ENCODE data around the gene NME2. TPM values are rescaled to one million over a fixed set of nuclear protein-coding genes. Genes with fewer than 3 reads are reported as not detected.
A peak's percentile ranks its signal among the peaks of the same experiment; 100 is the strongest.

Gene NME2
- total and polyA plus RNA-seq, 5 experiments from 2014 or later: 186 to 385 (median 286) TPM

DNA sequence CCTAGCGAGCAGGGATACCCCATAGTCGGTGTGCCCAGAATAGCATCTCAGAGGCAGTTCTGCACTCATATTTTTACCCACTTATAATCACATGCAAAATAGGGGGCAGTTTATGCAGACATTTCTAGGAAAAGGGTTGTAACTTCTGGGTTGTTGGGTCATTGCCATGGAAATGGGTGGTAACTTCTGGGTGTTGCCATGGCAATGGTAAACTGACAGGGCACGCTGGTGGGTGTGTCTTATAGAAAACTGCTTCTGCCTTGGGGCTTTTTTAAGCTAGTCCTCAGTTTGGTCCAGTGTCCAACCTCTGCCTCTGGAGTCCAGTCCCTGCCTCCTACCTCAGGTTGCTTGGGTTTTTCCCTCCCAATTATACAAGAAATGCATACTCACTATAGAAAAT, 38.1 kb upstream of the NME2 start:
- Mint-ChIP-seq H3K4me1 (peaks cover 0 to 2% (median 0%) of the 10 kb centered on the region in 4 donors), H3K27ac (no peak overlapping the region), H3K9me3 (no peaks in the 10 kb centered on the region), H3K36me3 (no peaks in the 10 kb centered on the region), H3K27me3 (peaks cover 0 to 3% (median 0%) of the 10 kb centered on the region in 5 donors), H3K4me3 (no peak overlapping the region)
- POLR2A ChIA-PET: no interaction called here
- no peak for DNase-seq
- no peak for ATAC-seq

DNA sequence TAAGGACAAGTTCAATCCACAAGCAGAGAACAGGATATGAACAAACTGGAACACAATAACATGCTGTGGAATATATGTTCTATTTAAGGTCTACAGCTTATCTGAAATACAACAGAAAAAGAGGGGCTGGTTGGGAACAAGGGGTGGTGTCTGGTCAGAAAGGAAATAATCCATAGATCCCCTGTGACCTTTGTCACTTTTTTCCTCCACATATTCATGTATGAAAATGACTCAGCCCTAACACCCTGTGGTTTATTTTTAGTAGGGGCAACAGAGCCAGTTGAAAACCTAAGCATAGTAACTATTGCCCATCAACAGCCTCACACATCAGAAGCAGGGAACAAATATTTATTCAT, 33.3 kb upstream of the NME2 start:
- Mint-ChIP-seq H3K27me3 (peaks cover 0 to 3% (median 0%) of the 10 kb centered on the region in 5 donors), H3K36me3 (peaks cover 0 to 3% (median 0%) of the 10 kb centered on the region in 3 donors), H3K4me1 (no peaks in the 10 kb centered on the region), H3K4me3 (no peak overlapping the region), H3K9me3 (peaks cover 0 to 3% (median 0%) of the 10 kb centered on the region in 9 donors), H3K27ac (no peak overlapping the region)
- no peak for DNase-seq
- POLR2A ChIA-PET: no interaction called here
- ATAC-seq: no peak

DNA sequence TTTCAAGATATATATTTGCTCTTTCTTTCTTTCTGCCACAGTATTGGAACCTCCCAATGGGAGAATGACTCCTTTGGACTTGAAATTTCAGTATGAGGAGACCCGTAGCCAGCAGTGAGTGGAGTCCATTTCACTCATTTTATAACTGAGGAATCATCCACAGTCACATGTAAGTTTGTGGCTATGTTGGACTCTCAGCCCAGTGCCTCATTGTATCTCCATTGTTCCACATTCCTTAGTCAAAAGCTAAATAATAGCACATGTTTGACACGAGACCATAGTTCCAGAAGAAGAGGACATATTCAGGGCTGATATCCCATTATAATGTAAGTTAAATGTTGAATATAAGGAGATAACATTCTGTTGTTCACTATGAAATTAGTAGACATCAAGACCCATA, 32.8 kb upstream of the NME2 start:
- no peak for ATAC-seq
- Mint-ChIP-seq H3K4me1 (no peaks in the 10 kb centered on the region), H3K27ac (no peak overlapping the region), H3K36me3 (peaks cover 0 to 3% (median 0%) of the 10 kb centered on the region in 3 donors), H3K4me3 (no peak overlapping the region), H3K27me3 (peaks cover 0 to 3% (median 0%) of the 10 kb centered on the region in 5 donors), H3K9me3 (peaks cover 0 to 3% (median 0%) of the 10 kb centered on the region in 9 donors)
- no peak for DNase-seq
- POLR2A ChIA-PET: no interaction called here

DNA sequence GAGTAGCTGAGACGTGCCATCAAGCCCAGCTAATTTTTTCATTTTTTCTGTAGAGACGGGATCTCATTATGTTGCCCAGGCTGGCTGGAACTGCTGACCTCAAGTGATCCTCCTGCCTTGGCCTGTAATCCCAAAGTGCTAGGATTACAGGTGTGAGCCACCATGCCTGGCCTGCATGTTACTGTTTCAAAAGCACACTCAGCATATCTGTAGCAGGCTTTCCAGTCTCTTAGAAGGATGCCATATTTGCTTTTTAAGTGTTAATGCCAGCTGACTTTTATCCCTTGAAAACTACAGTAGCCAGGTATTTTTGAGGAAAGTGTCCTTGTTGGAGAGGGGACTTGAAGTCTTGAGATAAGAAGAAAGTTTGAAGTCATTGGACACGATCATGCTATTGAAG, 30.3 kb upstream of the NME2 start:
- no peaks in the 10 kb centered on the region for H3K4me1 Mint-ChIP-seq
- H3K36me3 Mint-ChIP-seq: peaks cover 0 to 3% (median 0%) of the 10 kb centered on the region in 3 donors
- DNase-seq (no peak), ATAC-seq (no peak)
- H3K9me3 Mint-ChIP-seq: peaks cover 0 to 3% (median 0%) of the 10 kb centered on the region in 9 donors
- H3K27me3 Mint-ChIP-seq: peaks cover 0 to 2% (median 0%) of the 10 kb centered on the region in 5 donors
- H3K4me3 Mint-ChIP-seq: no peak overlapping the region
- H3K27ac Mint-ChIP-seq: no peak overlapping the region
- POLR2A ChIA-PET: interaction anchor here (1.6 kb wide), 1 partner anchor 15 kb away, joined by 4 read pairs; the partner anchor contains the start of gene SPAG9

DNA sequence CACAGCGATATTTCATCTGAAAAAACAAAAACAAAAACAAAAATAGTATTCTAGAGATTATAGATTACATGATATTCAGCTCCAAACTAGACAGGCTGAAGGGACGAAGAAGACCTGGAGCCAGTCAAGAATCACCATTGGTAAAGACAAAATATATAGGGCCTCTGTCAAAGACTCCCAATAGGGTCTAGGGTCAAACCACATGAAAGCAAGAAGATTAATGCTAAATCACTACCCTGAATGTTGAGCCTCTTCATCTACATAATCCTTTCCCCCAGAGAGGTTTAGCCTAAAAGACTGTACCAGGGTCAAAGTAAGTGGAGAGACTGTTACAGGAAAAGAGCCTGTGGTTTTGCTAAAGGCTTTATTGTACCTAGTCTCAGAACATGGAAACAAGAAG, 23.6 kb upstream of the NME2 start:
- Mint-ChIP-seq H3K36me3 (no peaks in the 10 kb centered on the region), H3K27ac (no peak overlapping the region), H3K27me3 (no peaks in the 10 kb centered on the region), H3K4me3 (no peak overlapping the region), H3K9me3 (no peaks in the 10 kb centered on the region), H3K4me1 (no peaks in the 10 kb centered on the region)
- ATAC-seq (no peak), DNase-seq (no peak)
- POLR2A ChIA-PET: no interaction called here

DNA sequence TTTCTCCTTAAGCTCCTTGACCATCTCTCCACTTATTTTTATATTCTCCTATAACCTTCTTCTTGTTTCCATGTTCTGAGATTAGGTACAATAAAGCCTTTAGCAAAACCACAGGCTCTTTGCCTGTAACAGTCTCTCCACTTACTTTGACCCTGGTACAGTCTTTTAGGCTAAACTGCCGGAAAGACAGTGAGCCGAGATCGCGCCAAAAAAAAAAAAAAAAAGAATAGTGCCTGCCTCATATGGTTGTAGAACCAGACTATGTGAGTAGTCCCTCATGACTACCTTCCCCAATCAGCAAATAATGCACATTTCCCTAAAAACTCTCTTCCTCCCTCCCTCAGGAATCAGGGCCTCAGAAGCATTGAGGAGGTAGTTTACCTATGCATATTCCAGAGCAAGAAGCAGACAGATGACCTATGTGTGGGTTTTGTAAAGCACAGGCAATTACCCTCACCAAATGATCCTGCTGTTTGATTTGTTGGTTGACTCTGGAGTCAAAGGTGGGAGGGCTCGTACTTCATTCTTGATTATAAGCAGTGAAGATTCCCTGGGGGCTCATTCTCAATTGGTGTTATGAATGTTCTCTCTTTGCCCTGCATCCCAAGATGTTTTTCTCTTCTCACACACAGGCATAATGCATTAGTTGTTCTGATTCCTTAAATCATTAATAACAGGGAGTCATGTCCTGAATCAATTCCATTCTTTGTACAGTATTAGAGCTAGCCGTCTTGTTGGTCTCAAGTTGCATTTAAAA, 21.8 kb upstream of the NME2 start:
- Mint-ChIP-seq H3K4me1 (no peaks in the 10 kb centered on the region), H3K4me3 (no peak overlapping the region), H3K9me3 (no peaks in the 10 kb centered on the region), H3K27me3 (no peaks in the 10 kb centered on the region), H3K27ac (peak overlapping the region in 2 of 10 donors; percentile 10 to 29), H3K36me3 (no peaks in the 10 kb centered on the region)
- DNase-seq (no peak), ATAC-seq (no peak)
- POLR2A ChIA-PET: no interaction called here

DNA sequence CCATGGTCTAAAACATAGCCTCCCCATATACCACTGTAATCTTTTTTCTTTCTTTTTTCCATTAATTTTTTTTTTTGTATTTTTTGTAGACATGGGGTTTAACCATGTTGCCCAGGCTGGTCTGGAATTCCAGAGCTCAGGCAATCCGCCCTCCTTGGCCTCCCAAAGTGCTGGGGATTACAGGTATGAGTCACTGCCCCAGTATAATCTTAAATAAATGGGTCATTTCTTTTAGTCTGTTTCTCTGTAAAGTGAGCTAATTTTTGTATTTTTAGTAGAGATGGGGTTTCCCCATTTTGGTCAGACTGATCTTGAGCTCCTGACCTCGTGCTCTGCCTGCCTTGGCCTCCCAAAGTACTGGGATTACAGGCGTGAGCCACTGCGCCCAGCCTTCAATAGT, 18.6 kb upstream of the NME2 start:
- DNase-seq: no peak
- Mint-ChIP-seq H3K9me3 (no peaks in the 10 kb centered on the region), H3K36me3 (no peaks in the 10 kb centered on the region), H3K27me3 (no peaks in the 10 kb centered on the region), H3K4me3 (no peak overlapping the region), H3K4me1 (no peaks in the 10 kb centered on the region), H3K27ac (no peak overlapping the region)
- POLR2A ChIA-PET: interaction anchor here (1.0 kb wide), 1 partner anchor 10 kb away, joined by 3 read pairs; no protein-coding TSS in a partner anchor
- ATAC-seq: no peak

DNA sequence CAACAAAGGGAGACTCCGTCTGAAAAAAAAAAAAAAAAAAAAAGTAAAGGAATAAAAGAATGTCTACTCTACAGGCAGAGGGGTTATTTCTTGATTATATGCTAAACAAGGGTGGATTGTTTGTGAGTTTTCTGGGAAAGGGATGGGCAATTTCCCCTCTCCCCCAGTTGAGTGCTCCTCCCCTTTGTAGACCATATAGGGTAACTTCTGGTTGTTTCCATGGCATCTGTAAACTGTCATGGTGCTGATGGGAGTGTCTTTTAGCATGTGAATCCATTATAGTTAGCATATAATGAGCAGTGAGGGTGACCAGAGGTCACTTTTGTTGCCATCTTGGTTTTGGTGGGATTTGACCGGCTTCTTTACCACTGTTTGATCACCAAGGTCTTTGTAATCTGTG, 17.0 kb upstream of the NME2 start:
- no peaks in the 10 kb centered on the region for H3K36me3 Mint-ChIP-seq
- DNase-seq (no peak), ATAC-seq (no peak)
- no peak overlapping the region for H3K27ac Mint-ChIP-seq
- H3K4me3 Mint-ChIP-seq: no peak overlapping the region
- POLR2A ChIA-PET: no interaction called here
- H3K9me3 Mint-ChIP-seq: no peaks in the 10 kb centered on the region
- H3K27me3 Mint-ChIP-seq: no peaks in the 10 kb centered on the region
- H3K4me1 Mint-ChIP-seq: no peaks in the 10 kb centered on the region

DNA sequence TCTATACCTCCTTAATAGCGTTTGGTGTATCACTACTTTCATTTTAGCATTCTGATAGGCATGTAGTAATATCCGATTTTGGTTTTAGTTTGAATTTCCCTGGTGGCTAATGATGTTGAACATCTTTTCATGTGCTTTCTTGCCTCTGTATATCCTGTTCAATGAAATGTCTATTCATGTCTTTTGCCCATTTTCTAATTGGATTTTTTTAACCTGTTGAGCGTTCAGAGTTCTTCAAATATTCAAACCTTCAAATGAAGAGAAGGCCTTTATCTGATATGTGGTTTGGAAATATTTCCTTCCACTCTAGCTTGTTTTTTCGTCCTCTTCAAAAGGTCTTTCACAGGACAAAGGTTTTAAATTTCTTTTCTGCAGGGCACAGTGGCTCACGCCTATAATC, 15.3 kb upstream of the NME2 start:
- no peak for ATAC-seq
- Mint-ChIP-seq H3K4me3 (no peak overlapping the region), H3K4me1 (peaks cover 0 to 6% (median 0%) of the 10 kb centered on the region in 4 donors), H3K27me3 (no peaks in the 10 kb centered on the region), H3K36me3 (peaks cover 0 to 5% (median 0%) of the 10 kb centered on the region in 3 donors), H3K9me3 (no peaks in the 10 kb centered on the region), H3K27ac (peak overlapping the region in 1 of 10 donors; percentile 53)
- POLR2A ChIA-PET: no interaction called here
- DNase-seq: no peak

DNA sequence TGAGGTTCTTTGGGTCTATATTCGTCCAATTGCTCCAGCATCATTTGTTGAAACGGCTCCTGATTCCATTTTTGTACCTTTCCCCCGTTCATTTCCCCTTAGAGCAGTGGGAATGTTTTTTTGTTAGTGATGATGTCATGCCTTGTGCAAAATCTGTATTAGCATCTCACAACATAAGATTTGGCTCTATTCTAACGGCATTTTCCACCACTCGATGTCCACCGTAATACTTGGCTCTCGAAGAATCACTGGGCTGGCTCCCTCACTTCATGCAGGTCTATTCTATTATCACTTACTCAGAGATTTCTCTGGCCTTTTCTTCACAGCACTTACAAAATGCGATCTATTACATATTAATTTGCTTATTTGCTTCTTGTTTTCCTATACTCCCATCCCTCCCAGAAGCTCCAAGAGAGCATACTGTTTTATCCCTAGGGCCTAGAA, 13.4 kb upstream of the NME2 start:
- POLR2A ChIA-PET: interaction anchor here (1.0 to 3.0 kb wide), 8 partner anchors 10 to 301 kb away, joined by 3 to 37 read pairs (median 14); partner anchors contain the start of genes NME2, SPAG9 and TOB1
- H3K4me1 Mint-ChIP-seq: peaks cover 0 to 12% (median 5%) of the 10 kb centered on the region in 4 donors
- DNase-seq: no peak
- H3K27me3 Mint-ChIP-seq: no peaks in the 10 kb centered on the region
- H3K27ac Mint-ChIP-seq: no peak overlapping the region
- ATAC-seq: no peak
- peaks cover 0 to 21% (median 3%) of the 10 kb centered on the region in 3 donors for H3K36me3 Mint-ChIP-seq
- no peaks in the 10 kb centered on the region for H3K9me3 Mint-ChIP-seq
- H3K4me3 Mint-ChIP-seq: no peak overlapping the region

DNA sequence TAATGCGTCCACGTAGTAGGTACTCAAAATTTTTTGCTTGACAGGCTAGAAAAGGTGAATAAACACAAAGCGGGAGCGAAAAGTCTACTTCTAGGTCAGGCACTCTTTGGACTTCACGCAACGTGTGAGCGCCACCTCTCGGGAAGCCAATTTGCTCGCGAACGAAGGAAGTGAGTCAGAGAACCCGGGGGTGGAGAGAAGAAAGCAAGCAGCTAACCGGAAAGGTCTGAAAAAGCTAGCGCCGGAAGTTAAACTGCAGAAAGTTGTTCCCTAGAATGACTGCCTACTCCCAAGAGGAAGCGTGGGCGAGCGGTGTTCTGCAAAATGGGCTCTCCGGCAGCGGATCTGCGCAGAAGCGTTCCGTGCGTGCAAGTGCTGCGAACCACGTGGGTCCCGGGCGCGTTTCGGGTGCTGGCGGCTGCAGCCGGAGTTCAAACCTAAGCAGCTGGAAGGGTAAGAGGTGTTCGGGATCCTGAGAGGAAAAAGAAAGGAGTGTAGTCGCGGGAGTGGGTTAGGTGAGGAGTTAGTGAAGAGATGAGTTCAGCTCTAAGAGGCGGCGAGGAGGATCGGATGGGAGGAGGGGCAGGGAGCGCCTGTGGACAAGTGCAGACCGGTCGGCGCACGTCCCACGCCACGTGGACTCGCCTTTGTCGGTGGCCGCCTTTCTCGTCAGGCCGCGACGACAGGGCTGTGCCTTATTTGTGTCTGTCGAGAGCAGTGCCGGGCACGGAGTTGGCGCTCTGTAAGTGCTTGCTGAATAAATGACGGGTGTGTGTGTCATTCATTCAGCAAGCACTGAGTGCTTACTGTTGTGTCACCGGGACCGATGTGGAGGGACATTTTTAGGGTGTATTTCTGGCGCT, 12.8 kb upstream of the NME2 start, which contains the start of gene NME1:
TSS of gene NME1 (plus strand) at position 350 of the 863 bp plus-strand sequence. CDS start 2,096 bp downstream, outside the sequence.
- DNase-seq: peak; percentile 89 to 99 (median 98)
- Mint-ChIP-seq H3K4me1 (peaks cover 0 to 12% (median 5%) of the 10 kb centered on the region in 4 donors), H3K27me3 (no peaks in the 10 kb centered on the region), H3K9me3 (no peaks in the 10 kb centered on the region), H3K36me3 (peaks cover 0 to 27% (median 3%) of the 10 kb centered on the region in 3 donors), H3K27ac (no peak within 1 kb of the TSS), H3K4me3 (no peak within 1 kb of the TSS)
- ATAC-seq: peak; percentile 91 to 97
- POLR2A ChIA-PET: interaction anchor here (0.6 to 3.0 kb wide), 9 partner anchors 10 to 301 kb away, joined by 3 to 37 read pairs (median 11); partner anchors contain the start of genes NME2, SPAG9 and TOB1

DNA sequence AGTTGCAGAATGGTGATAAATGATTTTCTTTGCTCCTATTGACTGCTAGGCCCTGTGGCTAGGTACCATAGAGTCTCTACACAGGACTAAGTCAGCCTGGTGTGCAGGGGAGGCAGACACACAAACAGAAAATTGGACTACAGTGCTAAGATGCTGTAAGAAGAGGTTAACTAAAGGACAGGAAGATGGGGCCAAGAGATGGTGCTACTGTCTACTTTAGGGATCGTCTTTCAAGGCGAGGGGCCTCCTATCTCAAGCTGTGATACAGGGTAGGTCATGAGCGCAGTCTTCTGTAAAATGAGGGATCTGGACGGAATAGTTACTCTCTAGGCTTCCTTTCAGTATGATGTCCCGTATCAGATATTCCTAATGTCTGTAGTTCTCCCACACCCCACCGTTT, 12.0 kb upstream of the NME2 start:
- H3K36me3 Mint-ChIP-seq: peaks cover 0 to 30% (median 3%) of the 10 kb centered on the region in 3 donors
- no peak overlapping the region for H3K27ac Mint-ChIP-seq
- no peaks in the 10 kb centered on the region for H3K27me3 Mint-ChIP-seq
- no peak overlapping the region for H3K4me3 Mint-ChIP-seq
- H3K9me3 Mint-ChIP-seq: no peaks in the 10 kb centered on the region
- POLR2A ChIA-PET: interaction anchor here (0.6 to 3.0 kb wide), 7 partner anchors 9 to 288 kb away, joined by 3 to 34 read pairs (median 12); partner anchors contain the start of genes MBTD1, NME2, TOB1 and UTP18
- peaks cover 0 to 12% (median 5%) of the 10 kb centered on the region in 4 donors for H3K4me1 Mint-ChIP-seq
- DNase-seq: no peak
- ATAC-seq: no peak
